Stomach (tissue), 9 donors: ENCODE data around the gene DUSP28. TPM values are rescaled to one million over a fixed set of nuclear protein-coding genes. Genes with fewer than 3 reads are reported as not detected.
A peak's percentile ranks its signal among the peaks of the same experiment; 100 is the strongest.

Experiments used
- DNase-seq, 2 donors: peaks; one replicate each; pipeline versions ENCODE4 v3.0.0 to v3.0.0-alpha.2; 2013 to 2019
- H3K27ac ChIP-seq, 5 donors: fragments of 200-600 bp in 4 of 5; sonication (generic) in 4 of 5; one replicate each; pipeline ENCODE4 v1.5.1; 2013 to 2019; ENCODE audit warnings: mild to moderate bottlenecking in 1 of 5, moderate library complexity in 1 of 5
- H3K27me3 ChIP-seq, 3 donors: fragments of 200-600 bp; sonication (generic); one replicate each; pipeline ENCODE4 v1.5.1; 2017 to 2019; ENCODE audit warnings: mixed run types in 1 of 3
- H3K36me3 ChIP-seq, 4 donors: fragments of 200-600 bp; sonication (generic); 1 replicate in 3 of 4; 2 replicates in 1 of 4; pipeline ENCODE4 v1.5.1; 2016 to 2019
- H3K4me1 ChIP-seq, 4 donors: fragments of 200-600 bp; sonication (generic); one replicate each; pipeline ENCODE4 v1.5.1; 2016 to 2019
- H3K4me3 ChIP-seq, 4 donors: fragments of 200-600 bp; sonication (generic) in 3 of 4; one replicate each; pipeline ENCODE4 v1.5.1; 2016 to 2019; ENCODE audit warnings: mild to moderate bottlenecking in 1 of 4
- H3K9me3 ChIP-seq, 4 donors: fragments of 200-600 bp; sonication (generic); one replicate each; pipeline ENCODE4 v1.5.1; 2016 to 2019
- CTCF ChIP-seq, 7 experiments: fragments of 450-650 bp in 4 of 7; fragments of 200-600 bp in 3 of 7; sonication (generic) in 3 of 7; IDR thresholded peaks; one replicate each; pipeline ENCODE4 v1.5.1; 2016 to 2019; ENCODE audit warnings: antibody characterized with exemption in 7 of 7, control low read depth in 2 of 7, mild to moderate bottlenecking in 1 of 7
- EP300 ChIP-seq: sonication (generic); formaldehyde crosslinking; IDR thresholded peaks from one replicate; pipeline ENCODE4 v1.6.1; 2017; ENCODE audit warnings: antibody characterized with exemption
- POLR2A ChIP-seq, 4 donors: fragments of 450-650 bp; IDR thresholded peaks; one replicate each; pipeline ENCODE4 v1.6.1; 2016; ENCODE audit warnings: antibody characterized with exemption in 4 of 4, control low read depth in 2 of 4, mild to moderate bottlenecking in 1 of 4, moderate library complexity in 1 of 4
- POLR2AphosphoS5 ChIP-seq, 3 donors: sonication (generic); formaldehyde crosslinking; IDR thresholded peaks; one replicate each; pipeline ENCODE4 v1.6.1; 2016; ENCODE audit warnings: antibody characterized with exemption in 3 of 3
- WGBS, 5 donors: extraction: QIAGEN DNeasy Blood & Tissue Kit in 3 of 5; methylation state at CpG; one replicate each; pipeline versions ENCODE4 v1.1.5 to v1.1.7; 2013 to 2018; 5-methylcytosine and 5-hydroxymethylcytosine counted together
- intact Hi-C: fragments of 100-400 bp; cut with DNase I; formaldehyde crosslinking; loops from one replicate; pipeline ENCODE4 v1.15.1; 2023; ENCODE audit warnings: low total_unique reads
- polyA plus RNA-seq, 3 donors: library from polyadenylated mRNA; stranded (reverse); fragments of 200-250 nt; gene quantifications; one replicate each; pipeline ENCODE4 v1.2.3, GENCODE V29; 2013
- total RNA-seq, 5 donors: library from RNA; depleted of rRNA; stranded (reverse); fragments of >200 nt; gene quantifications; one replicate each; pipeline versions ENCODE4 v1.1.0 to v1.2.3, GENCODE V29; 2014 to 2016
- donor health status: healthy with polysubstance abuse.
- donor health status: Bipolar disorder and iron deficiency.
- donor health status: healthy.

Gene DUSP28
- total and polyA plus RNA-seq, 8 donors: 1.3 to 71.5 (median 4.0) TPM

GRCh38 chr2:240569998-240570530, 9.9 kb downstream of the DUSP28 start:
- Histone ChIP-seq H3K27me3 (no peaks in the 10 kb centered on the region), H3K36me3 (peaks cover 15 to 43% (median 30%) of the 10 kb centered on the region in 4 donors), H3K4me1 (peaks cover 49 to 79% (median 73%) of the 10 kb centered on the region in 4 donors), H3K27ac (peak overlapping the region in 3 of 5 donors; percentile 82 to 98 (median 86)), H3K4me3 (peak overlapping the region; percentile 70 to 92 (median 84)), H3K9me3 (no peaks in the 10 kb centered on the region)
- no peak for TF ChIP-seq POLR2AphosphoS5 (IDR thresholded peaks at IDR 0.05)
- no peak for TF ChIP-seq POLR2A (IDR thresholded peaks at IDR 0.05)
- no peak for TF ChIP-seq CTCF (IDR thresholded peaks at IDR 0.05)
- no peak for TF ChIP-seq EP300
- peak; percentile 43 to 55 for DNase-seq
- WGBS, 5 donors: 62 to 83% (median 71%) methylated on average over 9 to 15 of the region's 15 CpGs
- intact Hi-C loops: no loop called here

DNA sequence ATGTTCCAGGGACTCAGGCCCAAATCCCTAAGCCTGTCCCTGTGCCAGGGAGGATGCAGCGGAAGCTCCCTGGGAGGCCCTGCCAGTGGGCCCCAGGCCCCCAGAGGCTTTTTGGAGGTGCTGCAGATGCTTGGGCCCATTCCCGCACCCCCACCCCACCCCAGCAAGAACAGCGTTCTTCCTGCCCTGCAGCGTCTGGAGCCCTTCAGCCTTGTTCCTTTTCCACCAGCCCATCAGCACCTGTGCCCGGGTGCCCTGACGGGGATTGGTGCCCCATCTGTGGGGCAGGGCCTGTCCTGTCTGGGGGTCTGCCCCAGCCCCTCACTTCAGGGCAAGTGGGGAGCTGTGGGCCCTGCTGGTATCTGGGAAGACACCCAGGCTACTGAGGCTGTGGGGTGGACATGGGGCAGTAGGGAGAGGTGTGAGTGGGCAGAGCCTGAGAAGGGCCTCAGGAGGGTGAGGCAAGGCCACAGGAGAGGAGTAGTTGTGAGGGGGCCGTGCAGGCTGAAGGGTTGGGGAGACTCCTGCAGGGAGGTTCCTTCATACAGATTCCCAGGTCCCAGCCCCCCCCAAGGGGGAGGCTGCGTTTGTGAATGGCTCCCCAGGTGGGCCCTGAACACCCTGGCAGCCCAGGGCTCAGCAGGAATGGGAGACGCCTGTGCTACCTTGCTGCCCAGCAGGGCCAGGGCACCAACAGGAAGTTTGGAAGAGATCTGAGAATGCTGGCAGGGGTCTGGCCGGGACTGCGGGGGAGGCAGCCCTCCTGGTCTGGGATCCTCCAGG, 10.6 kb downstream of the DUSP28 start:
- Histone ChIP-seq H3K36me3 (peaks cover 22 to 49% (median 37%) of the 10 kb centered on the region in 4 donors), H3K27me3 (no peaks in the 10 kb centered on the region), H3K27ac (peak overlapping the region in 1 of 5 donors; percentile 98), H3K9me3 (no peaks in the 10 kb centered on the region), H3K4me1 (peaks cover 43 to 73% (median 71%) of the 10 kb centered on the region in 4 donors), H3K4me3 (peak overlapping the region in 2 of 4 donors; percentile 89 to 92)
- WGBS, 5 donors: 68 to 84% (median 81%) methylated on average over 6 to 11 of the region's 11 CpGs
- intact Hi-C loops: no loop called here
- DNase-seq: peak in 1 of 2 donors; percentile 21
- no peak for TF ChIP-seq EP300
- TF ChIP-seq POLR2AphosphoS5 (IDR thresholded peaks at IDR 0.05): no peak
- TF ChIP-seq CTCF (IDR thresholded peaks at IDR 0.05): no peak
- no peak for TF ChIP-seq POLR2A (IDR thresholded peaks at IDR 0.05)

DNA sequence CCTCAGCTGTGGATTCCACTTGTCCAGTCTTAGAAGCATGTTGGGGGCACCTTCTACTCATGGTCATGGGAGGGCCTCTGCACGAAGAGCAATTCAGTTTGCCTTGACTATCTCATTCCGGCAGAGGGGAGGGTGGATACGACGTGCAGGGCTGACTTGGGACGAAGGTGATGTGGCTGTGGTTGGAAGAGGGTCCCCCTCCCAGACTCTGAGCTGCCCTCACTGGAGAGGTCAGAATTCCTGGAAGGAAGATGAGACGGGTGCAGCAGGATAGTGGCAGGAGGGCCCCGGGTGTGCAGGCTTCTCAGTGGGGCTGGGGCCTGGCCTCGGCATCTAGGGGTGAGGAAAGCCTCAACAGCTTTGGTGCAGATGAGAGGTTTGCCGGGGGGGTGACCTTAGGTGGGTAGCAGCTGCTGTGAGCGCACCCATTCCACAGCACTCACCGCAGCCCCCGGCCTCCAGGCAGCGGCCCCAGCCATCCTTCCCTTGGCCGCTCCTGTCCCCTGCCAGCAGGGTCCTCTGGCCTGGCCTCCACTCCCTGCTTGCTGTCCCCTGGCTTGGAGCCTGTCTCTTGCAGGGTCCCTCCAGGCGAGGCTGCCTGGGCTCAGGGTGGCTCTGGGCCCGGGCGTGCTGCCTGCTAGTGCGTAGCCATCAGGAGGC, 11.3 kb downstream of the DUSP28 start:
- Histone ChIP-seq H3K4me1 (peaks cover 36 to 66% (median 65%) of the 10 kb centered on the region in 4 donors), H3K36me3 (peaks cover 29 to 57% (median 44%) of the 10 kb centered on the region in 4 donors), H3K4me3 (peak overlapping the region in 1 of 4 donors; percentile 92), H3K27ac (no peak overlapping the region), H3K9me3 (no peaks in the 10 kb centered on the region), H3K27me3 (no peaks in the 10 kb centered on the region)
- TF ChIP-seq POLR2AphosphoS5 (IDR thresholded peaks at IDR 0.05): no peak
- TF ChIP-seq POLR2A (IDR thresholded peaks at IDR 0.05): no peak
- TF ChIP-seq CTCF (IDR thresholded peaks at IDR 0.05): no peak
- no peak for TF ChIP-seq EP300
- DNase-seq: no peak
- WGBS, 5 donors: 84 to 90% (median 85%) methylated on average over 16 to 18 of the region's 18 CpGs
- intact Hi-C loops: no loop called here
